ENCODE results near the gene PTPRG.
A peak's percentile ranks its signal among the peaks of the same experiment; 100 is the strongest.

Gene PTPRG

DNA sequence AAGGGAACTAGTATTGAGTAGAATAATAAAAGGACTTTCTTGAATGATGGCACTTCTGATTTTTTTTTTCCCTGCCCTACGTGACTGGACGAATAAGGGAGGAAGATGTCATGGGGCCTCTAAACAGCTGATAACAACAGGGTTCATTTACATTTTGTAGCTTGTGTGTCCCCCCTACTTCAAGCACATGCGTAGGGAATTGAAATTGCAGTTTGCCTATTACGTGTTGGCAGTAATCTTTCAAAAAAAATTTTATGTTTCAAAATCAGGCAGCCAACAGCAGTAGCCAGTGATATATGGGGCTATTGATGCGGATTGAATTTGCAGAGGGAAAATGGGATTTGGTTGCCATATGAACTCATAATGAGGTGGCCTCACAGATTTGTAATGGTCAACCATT, 58.7 kb downstream of the PTPRG start:
- DNase-seq, result no peak

DNA sequence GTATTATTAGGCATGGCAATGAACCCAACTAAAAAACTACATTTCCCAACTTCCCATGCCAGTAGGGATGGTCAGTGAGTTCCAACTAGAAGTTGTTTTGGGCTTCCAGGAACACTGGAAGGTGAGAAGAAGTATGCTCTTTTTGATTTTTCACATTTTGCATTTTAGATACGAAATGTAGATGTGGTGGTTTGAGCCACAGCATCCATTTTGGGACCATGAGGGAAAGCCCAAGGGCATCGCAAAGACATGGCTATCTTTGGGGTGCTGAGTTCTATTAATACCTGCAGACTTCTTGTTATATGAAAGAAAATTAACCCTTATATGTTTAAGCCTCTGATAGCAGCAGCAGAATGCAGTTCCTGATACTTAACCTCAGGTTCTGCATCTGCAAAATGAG, 62.9 kb downstream of the PTPRG start:
- DNase-seq, result no peak

DNA sequence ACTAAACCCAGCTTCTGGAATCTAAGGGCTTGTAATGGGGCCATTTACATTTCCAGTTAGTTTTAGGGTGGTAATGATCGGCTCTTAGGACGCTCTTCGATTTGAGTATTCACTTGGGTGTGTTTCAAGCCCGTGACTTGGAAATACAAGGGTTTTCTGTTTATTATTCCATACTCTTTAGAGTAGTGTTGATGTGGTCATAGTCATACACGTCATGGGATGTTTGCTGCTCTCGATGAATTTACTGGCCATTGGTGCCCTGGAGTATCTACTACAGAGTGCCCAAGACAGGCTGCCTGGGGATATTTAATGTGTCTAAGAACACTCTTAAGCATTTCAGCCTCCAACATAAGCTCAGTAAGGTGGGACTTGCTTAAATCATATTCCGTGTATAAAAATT, 64.1 kb downstream of the PTPRG start:
- no peak for DNase-seq

DNA sequence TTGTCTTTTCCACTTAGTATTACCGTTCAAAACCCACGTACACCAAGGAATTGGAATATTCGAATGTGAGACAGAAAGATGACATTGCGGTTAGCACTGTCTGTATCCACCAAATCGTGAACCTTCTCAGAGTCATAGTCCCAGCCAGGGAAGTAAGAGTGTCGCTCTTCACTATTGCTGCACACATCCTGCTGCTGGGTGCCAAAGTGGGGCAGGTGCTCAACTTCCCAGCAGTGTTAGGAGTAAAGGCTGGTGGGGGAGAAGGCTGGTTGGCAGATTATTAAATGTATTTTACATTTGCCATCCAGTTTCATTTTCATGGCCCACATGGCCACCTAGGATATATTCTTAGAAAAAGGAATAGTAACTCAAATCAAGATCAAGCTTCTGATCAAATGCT, 65.1 kb downstream of the PTPRG start:
- no peak for DNase-seq

DNA sequence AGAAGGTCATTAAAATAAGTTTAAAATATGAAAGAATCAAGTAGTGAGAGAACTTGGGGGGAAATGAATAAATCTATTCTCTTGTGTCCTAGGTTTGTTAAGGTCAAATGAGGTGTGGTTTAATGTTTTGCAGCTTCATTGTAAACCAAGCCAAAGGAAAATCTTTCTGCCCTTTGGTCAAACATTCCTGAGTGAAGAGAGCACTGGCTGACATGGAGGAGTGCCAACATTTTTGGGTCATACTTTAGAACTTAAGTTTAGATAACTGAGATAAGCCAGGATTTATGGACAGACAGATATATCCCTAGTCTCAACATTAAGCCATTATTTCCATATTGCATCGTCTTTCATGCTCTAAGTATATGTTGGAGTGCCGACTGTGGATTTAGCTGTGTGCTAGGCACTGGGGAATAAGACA, 66.4 kb downstream of the PTPRG start:
- DNase-seq, result no peak

DNA sequence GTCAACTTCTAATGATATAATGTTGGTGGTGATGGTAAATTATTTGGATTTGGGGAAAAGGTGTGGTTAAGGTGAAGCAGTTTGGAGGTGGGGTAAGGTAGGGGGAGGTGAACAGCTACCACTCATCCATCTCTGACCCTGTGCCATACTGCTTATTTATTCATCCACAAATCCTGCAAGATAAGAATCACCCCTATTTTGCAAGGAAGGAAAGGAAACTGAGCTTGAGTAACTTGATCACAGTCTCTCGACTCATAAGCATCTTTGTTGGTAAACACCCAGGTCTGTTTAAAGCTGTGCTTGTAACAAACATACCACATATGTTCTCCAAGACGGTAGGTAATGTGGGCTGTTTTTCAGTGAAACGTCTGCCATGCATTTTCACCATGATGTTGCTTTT, 67.3 kb downstream of the PTPRG start:
- no peak for DNase-seq

DNA sequence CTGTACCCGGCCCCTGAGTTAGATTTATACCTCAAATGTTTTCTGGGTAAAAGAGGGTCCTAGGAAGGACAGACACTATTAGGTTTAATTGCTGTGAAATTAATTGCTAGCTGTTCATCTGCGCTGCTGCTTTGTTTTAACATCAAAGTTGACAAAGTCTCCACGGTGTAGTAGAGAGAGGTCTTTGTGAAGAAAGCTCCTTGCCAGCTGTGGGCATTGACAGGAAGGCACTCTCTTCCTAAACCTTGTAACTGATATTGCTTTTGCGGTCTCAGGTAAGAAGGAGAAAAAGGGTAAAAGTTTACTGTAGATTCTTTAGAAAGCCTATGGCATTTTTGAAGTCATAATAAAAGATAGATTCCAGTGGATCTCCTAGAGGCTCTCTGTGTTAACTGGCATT, 68.1 kb downstream of the PTPRG start:
- DNase-seq, result no peak

DNA sequence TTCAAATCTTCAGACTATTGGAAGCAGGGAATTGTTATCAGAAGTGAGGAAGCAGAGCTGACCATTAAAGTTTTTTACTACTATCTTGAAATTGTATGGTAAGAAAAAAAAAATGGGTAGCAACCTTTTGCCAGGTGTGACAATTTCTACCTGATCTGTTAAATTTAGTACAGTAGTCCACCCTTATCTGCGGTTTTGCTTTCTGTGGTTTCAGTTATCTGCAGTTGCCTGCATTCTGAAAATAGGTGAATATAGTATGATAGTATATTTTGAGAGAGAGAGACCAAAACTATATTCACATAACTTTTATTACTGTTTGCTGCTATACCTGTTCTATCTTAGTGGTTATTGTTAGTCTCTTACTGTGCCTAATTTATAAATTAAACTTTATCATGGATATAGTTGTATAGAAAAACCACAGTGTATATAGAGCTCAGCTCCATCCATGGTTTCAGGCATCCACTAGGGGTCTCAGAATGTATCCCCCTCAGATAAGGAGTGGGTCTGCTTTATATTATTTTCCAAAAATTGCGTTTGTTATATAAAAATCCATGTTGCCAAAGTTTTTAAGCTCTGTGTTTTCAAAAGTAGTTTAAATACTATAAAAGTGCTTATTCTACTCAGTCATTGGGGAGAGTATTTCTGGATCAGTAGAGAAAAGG, 69.9 kb downstream of the PTPRG start:
- DNase-seq, result no peak

DNA sequence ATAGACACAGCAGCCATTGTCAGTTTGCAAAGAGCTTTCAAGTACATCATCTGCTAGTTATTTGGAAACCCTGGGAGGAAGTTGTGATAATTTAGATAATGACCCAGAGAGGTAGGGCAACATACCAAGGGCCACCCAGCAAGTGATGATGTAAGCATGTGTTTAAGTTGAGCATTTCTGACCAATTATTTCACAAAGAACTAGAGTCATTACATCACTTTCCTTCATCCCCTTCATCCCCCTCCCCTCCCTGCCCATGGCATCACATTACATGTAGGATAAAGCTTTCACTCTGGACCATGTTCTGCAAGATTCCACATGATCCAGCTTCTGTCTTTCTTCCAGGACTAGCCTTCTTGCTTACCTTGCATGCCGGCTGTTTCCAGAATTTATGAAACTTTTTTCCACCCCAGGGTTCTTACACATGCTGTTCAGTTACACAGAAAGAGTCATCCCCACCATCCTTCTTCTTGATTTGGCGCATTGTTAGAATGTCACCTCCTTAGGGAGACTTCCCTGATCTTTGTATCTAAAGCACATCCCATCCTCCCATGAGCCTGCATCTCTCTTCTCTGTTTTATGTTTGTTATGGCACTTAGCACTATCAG, 71.3 kb downstream of the PTPRG start:
- DNase-seq, result no peak

DNA sequence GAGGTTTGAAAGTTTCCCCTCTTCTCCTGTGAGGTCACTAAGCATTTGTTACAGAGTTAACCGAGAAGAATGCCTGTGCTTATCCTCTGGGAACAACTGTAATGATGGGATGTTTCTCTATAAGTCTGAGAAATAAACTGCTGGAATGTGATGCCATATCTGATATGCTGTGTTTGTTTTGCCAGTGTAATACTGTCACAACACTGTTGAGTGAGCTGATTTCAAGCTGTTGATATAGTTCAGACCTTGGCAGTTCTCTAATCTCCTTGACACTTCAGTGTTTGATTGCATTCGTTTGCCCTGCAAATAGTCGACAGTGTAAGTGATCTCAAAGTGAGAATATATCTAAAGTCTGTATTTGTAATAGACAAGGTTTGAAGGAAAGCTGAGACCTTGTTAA, 73.3 kb downstream of the PTPRG start:
- DNase-seq, result no peak

DNA sequence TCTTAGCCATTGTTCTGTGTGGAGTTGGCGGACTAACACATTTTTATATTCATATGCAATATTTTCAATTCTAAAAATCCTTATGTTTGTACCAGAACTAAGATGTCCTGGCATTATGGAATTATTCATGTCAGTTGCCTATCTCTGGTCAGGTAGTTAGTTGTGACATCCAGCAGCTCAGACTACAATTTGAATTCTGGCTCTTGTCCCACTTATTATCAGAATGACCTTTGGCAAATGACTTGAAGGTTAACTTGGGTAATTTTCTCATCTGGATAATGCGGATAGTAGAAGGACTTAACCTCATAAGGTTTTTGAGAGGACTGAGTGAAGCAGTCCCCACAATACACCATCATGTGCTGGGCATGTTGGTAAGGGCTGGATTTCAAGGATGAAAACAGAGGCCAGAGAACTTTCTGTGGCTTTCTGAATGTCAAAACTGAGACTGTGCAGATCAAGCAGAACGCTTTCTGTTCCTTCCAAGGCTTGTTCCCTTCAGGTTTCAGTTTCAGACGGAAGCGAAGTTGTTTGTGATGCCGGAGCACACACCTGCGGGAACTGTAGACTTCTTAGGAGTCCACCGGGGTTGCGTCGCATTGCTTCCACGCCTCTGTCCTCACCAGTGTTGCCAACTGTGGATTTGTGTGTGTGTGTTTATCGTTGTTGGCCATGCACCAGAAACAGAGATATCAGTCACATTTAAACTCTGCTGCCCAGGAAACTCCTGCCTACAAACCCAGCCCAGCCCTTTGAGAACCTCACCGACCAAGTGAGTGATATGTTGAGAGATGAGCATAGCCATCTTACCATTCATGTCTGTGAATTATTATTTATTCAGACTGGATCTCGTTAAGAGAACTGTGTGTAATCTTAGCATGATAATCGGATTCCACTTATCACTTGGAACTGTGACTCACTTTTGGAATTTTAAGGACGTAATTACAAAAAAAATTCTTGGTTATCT, 76.0 kb downstream of the PTPRG start:
- DNase-seq, result no peak

DNA sequence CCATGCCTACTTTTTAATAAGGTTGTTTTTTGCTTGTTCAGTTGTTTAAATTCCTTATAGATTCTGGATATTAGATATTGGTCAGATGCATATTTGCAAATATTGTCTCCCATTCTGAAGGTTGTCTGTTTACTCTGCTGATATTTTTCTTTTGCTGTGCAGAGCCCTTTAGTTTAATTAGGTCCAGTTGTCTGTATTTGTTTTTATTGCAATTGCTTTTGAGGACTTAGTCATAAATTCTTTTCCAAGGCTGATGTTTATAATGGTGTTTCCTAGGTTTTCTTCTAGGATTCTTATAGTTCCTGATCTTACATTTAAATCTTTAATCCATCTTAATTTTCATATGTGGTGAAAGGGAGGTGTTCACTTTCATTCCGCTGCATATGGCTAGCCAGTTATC, 77.4 kb downstream of the PTPRG start:
- no peak for DNase-seq

DNA sequence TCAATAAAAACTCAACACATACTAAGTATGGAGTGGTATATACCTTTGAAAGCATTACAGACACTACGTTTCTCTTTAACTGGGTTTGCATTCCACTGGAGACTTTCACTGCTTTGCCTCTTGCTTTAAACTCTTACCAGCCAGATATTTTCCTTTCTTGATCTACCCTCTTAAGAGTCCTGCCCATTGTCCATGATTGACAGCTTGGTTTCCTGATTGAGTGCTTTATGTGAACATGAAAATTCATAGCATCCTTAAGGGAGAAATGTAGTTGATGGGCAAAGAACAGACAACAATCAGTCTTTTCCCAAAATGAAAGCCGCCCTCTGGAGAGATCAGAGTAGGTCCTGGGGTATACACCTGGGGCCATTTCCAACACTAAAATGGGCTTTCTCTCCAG, 78.6 kb downstream of the PTPRG start:
- no peak for DNase-seq

DNA sequence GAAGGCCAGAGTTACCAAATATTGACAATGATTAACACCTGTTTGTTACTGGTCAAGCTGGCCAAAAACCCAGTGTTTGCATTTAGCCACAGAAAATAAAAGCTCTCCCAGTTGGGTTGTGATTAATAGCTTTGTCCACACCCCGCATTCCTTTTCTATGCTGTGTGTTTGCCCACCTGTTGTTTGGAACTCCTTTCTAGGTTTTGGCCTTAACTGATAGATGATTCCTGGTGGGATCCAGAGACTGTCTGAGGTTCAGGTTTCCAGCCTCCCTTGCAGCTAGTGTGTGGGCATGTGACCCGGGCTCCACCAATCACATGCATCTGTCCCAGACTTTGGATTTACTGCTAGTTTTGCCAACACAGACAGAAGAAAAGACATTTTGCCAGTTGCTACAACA, 83.8 kb downstream of the PTPRG start:
- no peak for DNase-seq

DNA sequence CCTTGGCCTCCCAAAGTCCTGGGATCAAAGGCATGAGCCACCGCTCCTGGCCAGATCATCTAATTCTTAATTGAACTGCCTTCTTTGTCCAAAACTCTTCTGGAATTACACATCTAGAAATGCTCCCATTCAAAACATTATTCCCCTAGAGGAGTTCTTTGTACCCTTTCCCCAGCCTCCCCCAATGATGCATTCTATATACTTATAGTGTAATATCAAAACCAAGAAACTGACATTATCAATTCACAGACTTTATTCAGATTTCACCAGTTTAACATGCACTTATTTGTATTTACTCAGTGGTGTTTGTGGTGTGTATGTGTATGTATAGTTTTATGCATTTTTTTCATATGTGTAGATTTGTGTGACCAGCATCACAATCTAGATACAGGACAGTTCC, 85.0 kb downstream of the PTPRG start:
- no peak for DNase-seq

DNA sequence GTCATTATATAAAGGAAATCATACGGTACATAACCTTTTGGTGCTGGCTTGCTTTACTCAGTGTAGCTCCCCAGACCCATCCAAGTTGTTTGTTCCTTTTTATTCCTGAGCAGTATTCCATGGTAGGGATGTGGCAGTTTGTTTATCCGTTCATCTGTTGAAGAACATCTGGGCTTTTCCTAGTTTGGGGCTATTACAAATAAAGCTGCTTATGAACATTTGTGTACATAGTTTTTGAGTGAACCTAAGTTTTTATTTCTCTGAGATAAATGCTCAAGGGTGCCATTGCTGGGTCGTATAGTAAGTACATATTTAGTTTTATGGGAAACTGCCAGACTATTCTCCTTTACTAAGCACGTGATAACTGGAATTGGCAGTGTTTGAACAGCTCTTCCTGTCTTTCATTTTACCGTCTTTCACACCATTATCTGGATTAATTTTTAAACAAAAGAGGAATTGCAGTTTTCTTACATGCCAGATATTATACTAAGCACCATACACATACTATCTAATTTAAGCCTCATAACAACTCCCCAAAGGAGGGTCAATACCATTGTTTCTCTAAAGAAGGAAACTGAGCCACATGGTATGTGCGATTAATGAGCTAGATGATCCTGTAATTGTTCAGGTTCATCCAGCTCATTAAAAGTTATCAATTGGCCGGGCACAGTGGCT, 85.6 kb downstream of the PTPRG start:
- DNase-seq, result no peak

DNA sequence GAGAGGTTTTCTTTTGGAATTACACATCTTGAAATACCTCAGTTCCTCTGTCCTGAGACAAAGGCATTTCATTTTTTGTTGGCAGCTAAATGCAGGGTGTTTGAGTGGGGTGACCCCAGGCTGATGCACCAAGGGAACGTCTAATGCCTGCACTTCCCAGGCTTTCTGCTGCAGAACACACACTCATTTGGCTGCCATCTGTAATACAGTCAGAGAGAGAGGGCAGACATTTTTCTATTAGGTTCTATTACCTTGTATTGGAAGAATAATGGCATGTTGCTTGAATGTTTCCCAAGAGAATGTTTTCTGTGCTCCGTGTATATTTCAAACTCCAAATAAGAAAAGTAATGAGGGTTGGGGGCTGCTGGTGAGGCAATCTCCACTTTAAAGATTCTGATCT, 87.1 kb downstream of the PTPRG start:
- no peak for DNase-seq

DNA sequence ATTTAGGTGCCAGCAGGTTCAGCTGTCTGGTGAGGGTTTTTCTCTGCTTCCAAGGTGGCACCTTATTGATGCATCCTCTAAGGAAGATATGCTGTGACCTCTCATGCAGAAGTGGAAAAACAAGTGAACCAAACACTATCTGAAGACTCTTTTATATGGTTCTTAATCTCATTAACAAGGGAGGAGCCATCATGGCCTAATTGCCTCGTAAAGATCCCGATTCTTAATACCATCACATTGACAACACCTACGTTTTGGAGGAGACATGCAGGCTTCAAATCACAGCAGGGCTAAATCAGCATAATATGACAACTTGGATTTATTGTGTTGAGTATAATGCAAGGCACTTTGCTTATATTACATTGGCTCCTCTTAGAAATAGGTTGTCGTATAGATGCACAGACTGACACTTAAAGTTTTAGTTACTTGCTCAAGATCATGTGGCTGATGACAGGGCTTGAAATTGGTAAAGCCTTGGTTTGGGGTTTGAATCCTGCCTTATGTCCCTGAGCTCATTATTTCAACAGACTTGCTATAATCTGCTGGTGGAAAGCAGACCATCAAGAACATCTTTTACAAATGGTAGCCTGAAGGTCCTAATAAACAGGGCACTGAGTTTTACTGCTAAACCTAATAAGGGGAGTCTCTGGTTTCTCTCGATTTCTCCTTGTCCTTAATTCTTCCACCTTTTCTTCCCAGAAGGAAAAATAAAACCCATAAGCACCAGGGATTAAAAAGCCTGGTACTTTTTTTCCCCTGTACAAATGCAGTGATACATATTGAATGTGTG, 88.2 kb downstream of the PTPRG start:
- DNase-seq, result no peak

DNA sequence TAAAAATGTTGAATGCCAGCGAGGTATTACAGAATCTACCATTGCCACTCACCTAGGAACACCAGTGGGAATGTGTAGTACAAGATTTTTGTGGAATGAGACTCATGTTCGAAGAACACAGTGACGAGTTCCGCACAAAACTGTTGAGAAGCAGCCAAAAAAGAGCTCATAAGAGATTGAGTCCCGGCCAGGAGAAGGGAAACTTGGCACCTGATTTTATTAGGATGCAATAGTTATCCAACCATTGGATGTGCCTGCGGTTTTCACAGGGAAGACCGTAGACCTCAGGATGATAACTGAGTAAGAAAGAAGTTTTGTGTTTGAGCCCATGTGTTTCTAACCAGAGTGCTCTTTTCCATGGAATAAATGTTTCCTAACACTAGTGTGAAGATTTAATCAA, 88.9 kb downstream of the PTPRG start:
- DNase-seq, result no peak

DNA sequence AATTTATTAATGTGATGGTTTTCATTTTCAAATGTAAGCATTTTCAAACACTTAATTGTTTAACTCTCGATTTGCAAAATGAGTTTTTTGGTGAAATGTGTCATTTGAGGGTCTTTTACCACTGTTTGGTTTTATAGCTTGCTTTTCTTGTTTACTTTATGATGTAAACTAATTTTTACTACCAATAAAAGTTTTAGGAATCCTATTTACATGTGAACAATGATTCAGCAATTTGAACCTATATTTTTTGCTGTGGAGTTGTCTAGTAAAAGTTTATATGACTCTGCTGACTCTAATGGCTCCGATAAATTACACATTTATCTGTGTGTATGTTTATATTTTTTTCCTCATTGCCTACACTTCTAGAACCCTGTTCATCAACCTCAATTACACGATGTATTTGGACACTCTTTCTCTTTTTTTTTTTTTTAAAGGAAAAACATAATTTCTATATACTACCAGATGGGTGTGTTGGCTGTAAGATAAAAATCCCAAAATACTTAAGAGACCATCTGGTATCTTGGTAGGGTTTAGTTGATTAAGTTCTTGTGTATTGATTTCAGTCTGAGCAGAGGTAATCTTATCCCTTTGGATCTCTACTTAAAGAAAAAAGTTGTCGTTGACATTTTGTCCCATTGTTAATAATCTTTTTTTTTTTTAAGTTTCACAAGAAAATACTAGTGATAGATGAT, 89.5 kb downstream of the PTPRG start:
- peak; percentile 83 for DNase-seq

DNA sequence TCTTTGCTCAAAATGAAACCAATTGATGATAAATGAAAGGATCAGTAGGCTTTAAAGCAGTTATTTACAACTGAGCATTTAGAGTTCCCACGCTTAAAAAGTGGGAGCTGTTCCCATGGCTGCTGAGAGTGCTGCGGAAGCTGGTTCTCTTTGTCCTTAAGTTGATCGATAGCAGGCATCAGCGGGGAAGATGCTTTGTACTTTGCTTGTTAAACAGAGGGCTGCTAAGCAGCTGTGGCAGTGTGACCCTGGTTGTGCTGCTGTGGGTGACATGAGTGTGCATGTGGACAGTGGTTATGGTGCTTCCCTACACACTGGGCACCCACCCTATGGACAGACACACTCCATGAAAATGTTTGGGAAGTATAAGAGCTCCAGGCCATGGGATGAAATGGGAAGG, 96.3 kb downstream of the PTPRG start:
- DNase-seq, result no peak

DNA sequence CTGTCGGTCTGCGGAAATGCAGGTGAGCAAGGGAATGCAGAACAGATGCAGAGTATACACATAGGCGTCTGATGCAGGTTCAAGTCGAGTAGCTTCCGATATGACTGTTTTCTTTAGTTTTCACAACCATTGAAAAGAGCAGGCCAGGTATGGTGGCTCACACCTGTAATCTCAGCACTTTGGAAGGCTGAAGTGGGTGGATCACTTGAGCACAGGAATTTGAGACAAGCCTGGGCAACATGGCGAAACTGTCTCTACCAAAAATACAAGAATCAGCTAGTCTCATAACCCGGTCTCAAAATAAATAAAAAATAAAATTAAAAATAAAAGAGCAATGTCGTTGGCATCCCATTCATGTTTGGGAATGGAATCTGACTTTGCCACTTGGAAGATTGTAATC, 101.5 kb downstream of the PTPRG start:
- no peak for DNase-seq
